ENCODE results near the gene ASPRV1.
"Not testable (repeated sequence)": the region's sequence is repeated elsewhere in the genome, so short reads cannot be mapped to it uniquely, and the experiment has no call there.

Gene ASPRV1

DNA sequence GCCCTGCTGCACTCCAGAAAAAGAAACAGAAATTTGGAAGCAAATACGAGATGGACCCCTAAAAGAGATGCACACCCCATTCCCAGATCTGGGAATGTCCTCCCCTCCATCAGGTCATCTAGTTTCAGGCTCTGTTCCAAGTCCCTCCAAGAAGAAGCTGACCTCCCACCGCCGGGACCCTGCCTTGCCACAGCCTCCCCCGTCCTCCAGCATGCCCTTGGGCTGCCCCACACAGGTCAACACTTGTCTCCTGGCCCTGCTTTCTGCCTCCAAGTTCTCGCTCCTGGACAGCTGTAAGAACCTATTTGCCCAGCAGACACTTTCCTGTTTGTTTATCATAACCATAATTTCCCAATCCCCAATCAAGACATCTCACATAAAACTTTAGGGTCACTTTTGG, 2.0 kb downstream of the ASPRV1 start:
- no peak for DNase-seq

DNA sequence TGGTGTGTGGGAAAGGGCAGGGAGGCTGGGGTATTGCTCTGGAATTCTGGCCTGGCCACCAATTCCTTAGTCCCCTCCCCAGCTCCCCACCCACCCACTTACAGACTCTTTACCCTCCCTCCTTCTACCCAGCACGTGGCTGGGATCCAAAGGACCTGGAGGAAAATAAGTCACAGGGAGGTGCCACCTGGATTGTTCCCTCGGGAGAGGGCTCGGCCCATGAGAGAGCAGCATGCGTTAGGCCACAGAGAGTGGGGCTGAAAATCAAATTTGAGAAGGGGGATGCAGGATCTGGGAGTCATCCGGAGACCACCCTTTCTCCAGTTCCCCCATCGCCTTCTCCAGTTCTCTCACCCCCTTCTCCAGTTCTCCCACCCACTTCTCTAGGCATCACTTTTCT, 3.0 kb downstream of the ASPRV1 start:
- DNase-seq: no peak

DNA sequence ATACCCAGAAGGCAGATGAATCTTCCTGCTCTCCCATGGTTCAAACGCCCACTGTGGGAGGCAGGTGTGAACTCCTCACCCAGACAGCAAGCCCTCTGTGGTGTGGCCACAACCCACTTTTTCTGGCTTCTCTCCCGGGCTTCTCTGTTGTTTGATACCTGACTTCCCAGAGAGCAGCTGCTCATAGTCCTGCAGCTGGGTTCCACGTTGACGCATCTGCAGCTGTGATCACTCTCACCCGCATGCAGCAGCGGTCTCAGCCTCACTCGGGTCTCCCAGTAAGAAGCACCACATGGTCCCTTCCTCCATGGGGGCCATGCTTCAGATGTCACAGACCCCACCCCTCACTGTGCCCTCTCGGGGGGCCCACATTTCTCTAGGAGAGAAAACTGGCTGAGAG, 3.5 kb downstream of the ASPRV1 start:
- no peak for DNase-seq

- no peak for DNase-seq
Observed at GRCh38 chr2:69956475-69956979, 4.9 kb downstream of the ASPRV1 start.

GRCh38 chr2:69955029-69955428, 6.4 kb downstream of the ASPRV1 start:
- no peak for DNase-seq

DNA sequence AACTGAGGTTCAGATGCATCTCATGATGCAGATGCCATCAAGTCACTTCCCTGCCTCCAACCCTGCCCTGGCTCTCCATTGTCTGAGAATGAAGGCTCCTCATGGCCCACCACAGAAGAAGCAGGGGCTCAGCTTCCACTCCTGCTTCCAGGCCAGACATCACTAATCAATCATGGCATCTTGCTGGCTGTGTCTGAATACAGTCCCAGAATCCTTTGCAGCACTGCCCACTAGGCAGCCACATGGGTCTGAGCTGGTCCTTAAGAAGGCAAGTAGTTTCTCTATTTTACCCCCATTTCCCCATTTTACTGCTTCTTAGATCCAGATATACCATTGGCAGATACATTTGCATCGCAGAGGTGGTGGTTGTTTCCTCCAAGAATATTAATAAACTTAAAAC, 7.3 kb downstream of the ASPRV1 start:
- no peak for DNase-seq

DNA sequence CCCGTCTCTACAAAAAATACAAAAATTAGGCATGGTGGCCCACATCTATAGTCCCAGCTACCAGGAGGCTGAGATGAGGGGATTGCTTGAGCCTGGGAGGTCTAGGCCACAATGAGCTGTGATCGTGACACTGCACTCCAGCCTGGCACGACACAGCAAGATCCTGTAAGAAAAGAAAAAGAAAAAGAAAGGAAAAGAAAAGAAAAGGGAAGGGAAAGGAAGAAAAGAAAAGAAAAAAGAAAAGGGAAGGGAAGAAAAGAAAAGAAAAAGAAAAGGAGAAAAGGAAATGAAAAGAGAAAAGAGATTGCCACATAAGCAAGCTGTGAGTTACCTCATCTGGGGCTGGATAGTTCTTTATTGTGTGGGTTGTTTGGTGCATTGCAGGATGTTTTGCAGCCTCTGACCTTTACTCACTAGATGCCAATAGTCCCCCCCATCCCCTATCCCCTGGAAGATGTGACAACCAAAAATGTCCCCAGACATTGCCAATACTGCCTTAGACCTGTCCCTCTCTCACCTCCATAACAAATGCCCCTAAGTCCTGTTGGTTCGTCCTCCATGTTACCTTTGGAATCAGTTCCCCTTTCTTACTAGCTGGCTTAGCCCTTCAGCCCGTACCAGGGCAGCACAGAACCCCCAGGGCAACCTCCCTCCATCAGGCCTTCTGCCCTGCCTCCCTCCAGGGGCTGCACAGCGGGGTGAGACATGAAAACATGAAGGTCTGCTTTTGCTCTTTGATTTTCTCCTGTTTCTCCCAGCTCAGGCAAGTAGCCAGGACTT, 8.9 kb downstream of the ASPRV1 start:
- no peak for DNase-seq

- not testable (repeated sequence) for DNase-seq
Observed at GRCh38 chr2:69950671-69951070, 10.8 kb downstream of the ASPRV1 start.

DNA sequence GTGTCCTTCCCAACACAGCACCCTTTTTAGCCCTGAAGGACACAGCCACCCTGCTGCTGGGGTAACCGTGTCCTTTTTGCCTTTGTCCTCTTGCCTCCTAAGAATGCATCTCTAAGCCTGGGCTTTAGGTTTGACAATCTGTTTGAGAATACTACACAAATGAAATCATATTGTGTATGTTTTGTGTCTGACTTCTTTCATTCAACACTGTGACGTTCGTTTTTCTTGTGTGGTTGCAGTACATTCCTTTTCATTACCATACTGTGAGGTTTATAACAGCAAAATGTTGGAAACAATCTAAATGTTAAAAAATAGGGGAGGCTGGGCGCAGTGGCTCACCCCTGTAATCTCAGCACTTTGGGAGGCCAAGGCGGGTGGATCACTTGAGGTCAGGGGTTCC, 11.2 kb downstream of the ASPRV1 start:
- DNase-seq: no peak

- no peak for DNase-seq
Observed at GRCh38 chr2:69948963-69949645, 12.3 kb downstream of the ASPRV1 start.

DNA sequence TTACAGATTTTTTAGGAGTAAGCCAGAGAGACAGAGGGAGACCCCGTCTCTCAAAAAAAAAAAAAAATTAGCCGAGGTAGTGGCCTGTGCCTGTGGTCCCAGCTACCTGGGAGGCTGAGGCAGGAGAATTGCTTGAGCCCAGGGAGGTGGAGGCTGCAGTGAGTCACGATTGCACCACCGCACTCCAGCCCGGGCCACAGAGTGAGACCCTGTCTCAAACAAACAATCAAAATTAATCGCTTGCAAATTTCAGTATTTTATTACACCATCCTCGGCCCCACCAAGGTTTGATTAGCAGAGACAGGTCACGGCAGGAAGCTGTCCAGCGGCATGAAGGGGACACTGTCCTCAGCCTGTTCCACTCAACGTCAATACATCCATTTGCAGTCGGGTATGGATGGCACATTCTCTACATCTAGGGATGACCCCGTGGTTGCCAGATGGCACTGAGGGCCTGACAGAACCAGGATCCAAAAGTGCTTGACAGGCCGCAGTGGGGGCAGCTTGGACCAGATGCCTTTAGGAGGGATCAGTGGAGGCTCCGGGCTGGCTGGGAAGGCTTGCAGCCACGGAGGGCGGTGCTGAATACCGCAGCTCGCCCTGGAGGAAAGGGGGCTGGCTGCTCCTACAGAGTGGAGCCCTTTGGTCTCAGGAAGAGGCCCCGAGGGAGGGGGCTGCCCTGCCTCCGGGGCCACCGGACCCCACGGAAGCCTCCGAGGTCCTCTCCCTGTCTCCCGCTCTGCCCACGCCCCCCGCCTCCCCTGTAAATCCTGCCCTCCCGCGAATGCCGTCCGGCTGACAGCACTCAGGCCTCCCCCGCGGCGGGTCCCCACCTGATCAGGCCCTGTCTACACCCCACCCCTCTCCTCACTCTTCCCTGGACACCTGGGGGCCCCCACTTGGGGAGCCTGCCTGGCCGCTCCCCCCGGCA, 13.1 kb downstream of the ASPRV1 start:
- DNase-seq: no peak

GRCh38 chr2:69947325-69947931, 14.0 kb downstream of the ASPRV1 start:
- DNase-seq: no peak

- DNase-seq: peak; percentile 30
Observed at GRCh38 chr2:69946351-69947324, 14.8 kb downstream of the ASPRV1 start.

- DNase-seq: no peak
Observed at GRCh38 chr2:69945941-69946340, 15.5 kb downstream of the ASPRV1 start.

- no peak for DNase-seq
Observed at GRCh38 chr2:69945441-69945840, 16.0 kb downstream of the ASPRV1 start.

GRCh38 chr2:69944756-69945155, 16.7 kb downstream of the ASPRV1 start:
- DNase-seq: no peak

DNA sequence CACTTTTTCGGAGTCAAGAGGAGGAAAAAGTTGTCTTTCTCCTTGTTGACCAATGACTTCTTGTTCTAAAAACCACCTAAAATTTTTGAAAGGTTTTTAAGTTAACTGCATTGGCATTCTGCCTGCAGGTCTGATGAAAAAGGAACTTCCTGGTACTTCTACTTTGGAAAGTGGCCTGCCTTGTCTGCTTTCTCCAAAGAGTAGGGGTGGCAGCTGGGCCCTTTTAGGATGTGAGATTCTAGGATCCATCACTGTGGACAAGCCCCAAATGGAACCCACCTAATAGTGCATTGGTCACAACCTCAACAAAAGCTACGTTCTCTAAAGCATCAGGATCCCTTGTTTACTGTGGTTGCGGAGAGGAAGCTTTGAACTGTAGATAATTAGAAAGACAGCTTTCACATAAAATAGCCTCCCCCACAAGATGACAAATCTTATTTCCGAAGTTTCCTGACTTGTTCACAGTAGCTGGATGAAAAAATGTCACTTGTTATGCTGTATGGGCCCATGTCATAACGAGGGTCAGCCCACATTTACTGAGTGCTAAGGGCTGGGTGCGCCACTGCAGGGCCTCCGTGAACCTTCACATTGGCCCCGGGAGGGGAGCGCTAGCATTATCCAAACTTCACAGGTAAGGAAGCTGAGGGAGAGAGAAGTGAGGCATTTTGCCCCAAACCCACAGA, 17.4 kb downstream of the ASPRV1 start:
- no peak for DNase-seq

DNA sequence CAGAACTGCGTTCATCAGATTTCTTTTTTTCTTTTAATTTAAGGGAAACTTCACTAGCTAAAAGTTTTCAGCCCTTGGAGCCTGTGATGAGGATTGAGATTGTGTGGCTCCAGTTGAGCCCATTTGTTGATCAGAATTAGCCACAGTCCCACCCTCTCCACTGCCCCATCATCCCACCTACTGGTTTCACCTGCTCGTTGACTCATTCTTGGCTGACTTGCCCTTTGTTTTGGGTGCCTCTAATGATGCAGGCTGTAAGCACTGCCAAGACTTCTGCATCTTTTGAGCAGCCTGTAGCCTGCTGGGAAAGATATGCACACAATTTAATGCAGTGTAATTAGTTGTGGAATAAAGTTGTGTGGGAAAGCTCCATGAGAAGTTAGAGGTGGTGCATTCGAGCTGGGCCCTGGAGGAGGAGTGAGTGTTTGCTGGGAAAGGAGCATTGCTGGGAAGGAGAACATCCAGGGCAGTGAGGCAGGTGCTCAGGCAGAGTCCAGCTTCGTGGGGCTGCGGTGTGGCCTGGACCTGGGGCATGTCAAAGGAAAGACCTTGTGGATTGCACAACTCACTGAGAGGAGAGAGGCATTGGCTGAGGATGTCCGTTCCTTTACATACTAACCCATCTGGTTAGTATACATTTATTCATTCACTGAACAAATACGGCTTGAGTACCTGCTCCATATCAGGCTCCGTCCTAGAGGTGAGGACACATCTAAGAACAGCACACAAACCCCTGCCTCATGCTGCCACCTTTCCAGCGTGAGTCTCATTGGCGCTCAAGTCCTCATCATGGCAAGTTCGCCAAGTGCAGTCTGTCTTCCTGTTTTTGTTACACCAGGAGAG, 18.2 kb downstream of the ASPRV1 start:
- DNase-seq: no peak

GRCh38 chr2:69940691-69941090, 20.7 kb downstream of the ASPRV1 start:
- DNase-seq: no peak

GRCh38 chr2:69939722-69940121, 21.7 kb downstream of the ASPRV1 start:
- DNase-seq: no peak

All from stimulated activated naive CD4-positive, alpha-beta T cell treated with Interleukin-2 at 50 U/mL for 16 hours (primary cell).